HUES64 (cell line): ENCODE data around the gene PRDM15.

Source experiments
- H3K27ac ChIP-seq: 2 replicates; pipeline ENCODE4 v1.7.0; 2013; ENCODE audit warnings: low read depth, low read length, inconsistent platforms
- H3K27me3 ChIP-seq: 2 replicates; pipeline ENCODE4 v1.6.1; 2013; ENCODE audit warnings: mild to moderate bottlenecking, low read length; ENCODE audit not compliant: insufficient read depth
- H3K36me3 ChIP-seq: 2 replicates; pipeline ENCODE4 v1.6.1; 2013; ENCODE audit warnings: mild to moderate bottlenecking, low read length; ENCODE audit not compliant: insufficient read depth
- H3K4me1 ChIP-seq: 2 replicates; pipeline ENCODE4 v1.6.1; 2013; ENCODE audit warnings: mild to moderate bottlenecking, low read length, moderate library complexity; ENCODE audit not compliant: insufficient read depth
- H3K4me3 ChIP-seq: 2 replicates; pipeline ENCODE4 v1.5.1; 2013; ENCODE audit warnings: mild to moderate bottlenecking, low read length, moderate library complexity
- H3K9ac ChIP-seq: 2 replicates; pipeline ENCODE4 v1.6.1; 2013; ENCODE audit warnings: mild to moderate bottlenecking, low read depth, low read length
- H3K9me3 ChIP-seq: 2 replicates; pipeline ENCODE4 v1.6.1; 2013; ENCODE audit warnings: low read depth, low read length; ENCODE audit not compliant: insufficient read depth
- WGBS: fragments of 150-250, 120-280 bp; methylation state at CpG from one replicate; pipeline ENCODE4 v1.1.7; 2013; ENCODE audit warnings: missing lambda C conversion rate; 5-methylcytosine and 5-hydroxymethylcytosine counted together

PRDM15 gene

DNA sequence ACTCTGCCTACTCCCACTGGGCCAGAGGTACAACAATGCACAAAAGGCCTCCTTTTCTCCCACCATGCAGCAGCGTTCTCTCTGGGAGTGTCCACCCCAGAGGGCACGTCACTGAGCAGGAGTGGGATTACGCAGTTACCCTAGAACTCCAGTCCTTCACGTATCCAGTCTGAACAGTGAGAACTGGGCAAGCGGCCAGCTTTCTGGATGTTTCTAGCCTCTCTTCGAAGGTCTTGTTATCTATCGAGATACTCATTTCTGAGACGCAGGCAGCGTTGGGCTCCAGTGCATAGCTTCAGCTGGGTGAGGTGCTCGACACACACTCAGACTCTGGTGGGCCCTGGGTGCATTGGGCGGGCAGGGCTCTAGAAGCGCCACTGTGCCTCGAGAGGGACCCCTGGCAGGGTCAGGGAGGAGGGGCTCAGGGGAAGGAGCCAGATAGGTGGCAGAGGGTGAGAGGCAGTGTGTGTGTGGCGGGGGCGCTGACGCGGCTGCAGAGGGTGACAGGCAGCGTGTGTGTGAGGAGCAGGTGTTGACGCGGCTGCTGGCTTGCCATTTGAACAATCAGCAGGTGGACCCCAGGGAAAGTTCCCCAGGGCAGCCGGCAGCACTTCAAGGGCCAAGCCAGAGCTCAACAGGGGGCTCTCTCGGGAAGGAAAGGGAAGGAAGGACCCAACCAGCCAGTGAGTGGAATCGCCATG, 27.9 kb downstream of the PRDM15 start:
- H3K27me3 ChIP-seq, result no peaks in the 10 kb centered on the region
- H3K4me1 ChIP-seq, result no peaks in the 10 kb centered on the region
- no peak overlapping the region for H3K27ac ChIP-seq
- no peaks in the 10 kb centered on the region for H3K9me3 ChIP-seq
- WGBS, result 90% methylated on average over 22 of the region's 23 CpGs
- H3K9ac ChIP-seq, result no peak overlapping the region
- H3K36me3 ChIP-seq, result peaks cover 29% of the 10 kb centered on the region
- H3K4me3 ChIP-seq, result no peak overlapping the region

DNA sequence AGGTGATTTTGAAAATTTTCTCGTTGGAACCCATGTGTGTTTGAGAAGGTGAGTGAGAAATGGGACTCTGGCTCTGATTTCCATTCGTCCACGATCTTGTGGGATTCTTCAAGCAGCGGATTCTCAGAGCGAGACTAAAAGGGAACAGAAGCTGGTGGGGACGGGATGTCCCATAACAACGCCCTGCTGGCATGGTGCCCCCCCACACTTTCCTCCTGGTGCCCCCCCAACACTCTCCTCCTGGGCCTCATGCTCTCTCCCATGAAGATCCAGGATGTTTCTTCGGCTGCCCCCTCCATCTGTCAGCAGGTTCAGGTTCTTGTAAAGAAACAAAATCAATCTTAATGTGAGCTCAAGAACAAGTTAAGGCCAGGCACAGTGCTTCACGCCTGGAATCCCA, 29.1 kb downstream of the PRDM15 start:
- WGBS, result 97% methylated on average over 9 of the region's 9 CpGs
- H3K9me3 ChIP-seq, result no peaks in the 10 kb centered on the region
- peaks cover 25% of the 10 kb centered on the region; the same call in 1 of the 2 replicates for H3K36me3 ChIP-seq
- H3K27me3 ChIP-seq, result no peaks in the 10 kb centered on the region
- H3K27ac ChIP-seq, result no peak overlapping the region
- H3K4me1 ChIP-seq, result no peaks in the 10 kb centered on the region
- H3K4me3 ChIP-seq, result no peak overlapping the region
- no peak overlapping the region for H3K9ac ChIP-seq

DNA sequence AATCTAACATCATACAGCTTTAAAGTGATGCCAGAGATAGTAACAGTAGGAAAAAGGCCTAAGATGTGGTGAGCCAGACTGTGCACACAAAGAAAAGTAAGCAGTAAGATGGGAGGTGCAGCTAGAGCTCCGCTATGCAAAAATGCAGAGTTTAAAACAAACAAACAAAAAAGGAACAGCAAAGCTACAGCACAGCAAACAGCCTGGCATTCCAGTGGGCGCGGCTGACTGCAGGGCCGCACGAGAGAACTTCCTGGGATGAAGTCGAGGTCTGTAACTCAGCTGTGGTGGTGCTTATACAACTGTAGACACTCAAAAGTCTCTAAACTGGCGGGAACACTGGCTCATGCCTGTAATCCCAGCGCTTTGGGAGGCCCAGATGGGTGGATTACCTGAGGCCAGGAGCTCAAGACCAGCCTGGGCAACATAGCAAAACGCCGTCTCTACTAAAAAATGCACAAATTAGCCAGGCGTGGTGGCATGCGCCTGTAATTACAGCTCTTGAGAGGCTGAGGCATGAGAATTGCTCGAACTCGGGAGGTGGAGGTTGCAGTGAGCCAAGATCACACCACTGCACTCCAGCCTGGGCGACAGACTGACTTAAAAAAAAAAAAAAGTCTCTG, 30.1 kb downstream of the PRDM15 start:
- WGBS, result 85% methylated on average over 15 of the region's 15 CpGs
- H3K4me3 ChIP-seq, result no peak overlapping the region
- no peak overlapping the region for H3K9ac ChIP-seq
- H3K4me1 ChIP-seq, result no peaks in the 10 kb centered on the region
- no peak overlapping the region for H3K27ac ChIP-seq
- H3K9me3 ChIP-seq, result no peaks in the 10 kb centered on the region
- no peaks in the 10 kb centered on the region for H3K27me3 ChIP-seq
- H3K36me3 ChIP-seq, result peaks cover 14% of the 10 kb centered on the region; the same call in 1 of the 2 replicates

DNA sequence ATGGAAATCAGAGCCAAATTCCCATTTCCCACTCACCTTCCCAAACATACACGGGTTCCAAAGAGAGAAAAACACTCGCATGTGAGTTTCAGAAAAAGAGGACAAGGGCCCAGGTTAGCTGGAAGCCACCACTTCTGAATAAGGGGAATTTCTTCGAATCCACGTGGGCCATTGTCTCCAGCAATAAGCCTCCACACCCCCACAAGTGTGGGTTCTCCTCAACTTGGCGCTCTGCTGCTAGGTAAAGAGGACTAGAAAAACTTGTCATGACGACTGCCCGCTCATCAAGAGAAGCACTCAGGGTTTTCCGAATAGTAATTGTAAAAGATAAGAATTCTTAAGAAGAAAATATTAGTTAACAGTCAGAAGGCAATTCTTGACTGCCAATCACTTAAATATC, 30.6 kb downstream of the PRDM15 start:
- no peak overlapping the region for H3K4me3 ChIP-seq
- no peaks in the 10 kb centered on the region for H3K27me3 ChIP-seq
- no peak overlapping the region for H3K27ac ChIP-seq
- H3K9me3 ChIP-seq, result no peaks in the 10 kb centered on the region
- H3K9ac ChIP-seq, result no peak overlapping the region
- peaks cover 11% of the 10 kb centered on the region; the same call in 1 of the 2 replicates for H3K36me3 ChIP-seq
- WGBS, result 85% methylated on average over 8 of the region's 8 CpGs
- no peaks in the 10 kb centered on the region for H3K4me1 ChIP-seq

DNA sequence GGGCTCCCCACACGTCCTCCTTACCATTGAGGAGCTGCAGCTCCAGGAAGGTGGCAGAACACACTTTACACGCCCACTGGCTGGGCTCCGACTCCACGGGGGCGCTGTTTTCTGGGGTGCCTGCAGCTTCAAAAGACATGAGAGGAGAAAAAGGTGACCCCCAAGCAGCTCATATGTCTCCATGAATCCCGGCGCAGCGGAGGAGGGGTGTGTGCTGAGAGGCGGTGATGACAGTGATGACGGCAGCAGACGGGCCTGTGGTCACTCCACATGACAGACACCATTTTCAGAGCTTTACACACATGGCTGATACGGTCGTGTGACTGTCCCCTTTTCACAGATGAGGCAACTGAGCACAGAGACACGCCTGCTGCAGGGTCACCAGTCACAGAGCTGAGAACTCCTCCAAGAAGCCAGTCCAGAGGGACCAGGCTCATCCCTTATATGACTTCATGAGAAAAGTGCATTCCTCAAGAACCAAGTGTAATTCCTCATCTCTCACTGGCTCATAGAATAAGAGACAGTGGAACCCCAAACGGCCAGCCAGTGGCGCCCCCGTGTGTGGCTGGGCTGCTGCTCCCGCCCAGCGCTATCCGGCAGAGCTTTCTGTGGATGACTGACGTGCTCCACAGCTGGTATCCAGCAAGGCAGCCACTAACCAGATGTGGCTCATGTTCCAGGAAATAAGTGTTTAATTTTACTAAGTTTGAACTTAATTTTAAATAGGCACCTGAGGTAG, 31.9 kb downstream of the PRDM15 start:
- WGBS, result 89% methylated on average over 21 of the region's 21 CpGs
- no peaks in the 10 kb centered on the region for H3K4me1 ChIP-seq
- no peaks in the 10 kb centered on the region for H3K9me3 ChIP-seq
- no peak overlapping the region for H3K4me3 ChIP-seq
- no peak overlapping the region for H3K9ac ChIP-seq
- no peak overlapping the region for H3K27ac ChIP-seq
- H3K36me3 ChIP-seq, result peaks cover 4% of the 10 kb centered on the region; the same call in 1 of the 2 replicates
- no peaks in the 10 kb centered on the region for H3K27me3 ChIP-seq

DNA sequence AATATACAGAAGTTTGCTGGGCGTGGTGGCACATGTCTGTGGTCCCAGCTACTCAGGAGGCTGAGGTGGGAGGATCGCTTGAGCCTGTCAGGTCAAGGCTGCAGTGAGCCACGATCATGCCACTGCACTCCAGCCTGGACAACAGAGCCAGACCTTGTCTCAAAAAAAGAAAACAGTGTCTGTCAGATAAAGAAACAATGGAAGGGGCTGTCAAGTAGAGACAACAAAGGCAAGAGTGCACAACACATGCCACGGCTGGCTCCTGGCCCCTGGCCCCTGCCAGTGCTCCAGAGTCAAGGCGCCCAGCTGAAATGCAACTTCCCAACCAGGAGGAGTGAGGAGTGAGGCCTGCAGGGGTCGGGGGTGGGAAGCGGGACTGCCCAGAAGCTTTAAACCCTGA, 32.6 kb downstream of the PRDM15 start:
- Histone ChIP-seq H3K27ac (no peak overlapping the region), H3K4me3 (no peak overlapping the region), H3K9me3 (no peaks in the 10 kb centered on the region; the same call in 1 of the 2 replicates), H3K36me3 (peaks cover 2% of the 10 kb centered on the region; the same call in 1 of the 2 replicates), H3K9ac (no peak overlapping the region), H3K4me1 (no peaks in the 10 kb centered on the region), H3K27me3 (no peaks in the 10 kb centered on the region)
- WGBS, result 94% methylated on average over 7 of the region's 7 CpGs

DNA sequence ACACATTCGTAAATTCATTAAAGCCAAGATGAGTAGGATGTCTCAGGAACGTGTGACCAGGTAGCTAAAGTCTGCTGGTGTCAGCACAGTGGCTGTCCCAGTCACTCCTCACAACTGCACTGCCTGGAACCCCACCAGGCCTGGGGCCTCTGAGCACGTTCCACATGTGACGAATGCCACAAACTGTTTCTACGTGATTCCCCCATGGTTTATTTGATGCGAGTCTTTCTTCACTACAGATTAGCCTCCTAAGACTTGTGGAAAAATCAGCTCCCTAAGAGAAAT, 33.2 kb downstream of the PRDM15 start:
- Histone ChIP-seq H3K9ac (no peak overlapping the region), H3K36me3 (peaks cover 8% of the 10 kb centered on the region; the same call in 1 of the 2 replicates), H3K27me3 (no peaks in the 10 kb centered on the region), H3K9me3 (peaks cover 6% of the 10 kb centered on the region), H3K4me1 (no peaks in the 10 kb centered on the region), H3K27ac (no peak overlapping the region), H3K4me3 (no peak overlapping the region)
- 92% methylated on average over 6 of the region's 6 CpGs for WGBS

DNA sequence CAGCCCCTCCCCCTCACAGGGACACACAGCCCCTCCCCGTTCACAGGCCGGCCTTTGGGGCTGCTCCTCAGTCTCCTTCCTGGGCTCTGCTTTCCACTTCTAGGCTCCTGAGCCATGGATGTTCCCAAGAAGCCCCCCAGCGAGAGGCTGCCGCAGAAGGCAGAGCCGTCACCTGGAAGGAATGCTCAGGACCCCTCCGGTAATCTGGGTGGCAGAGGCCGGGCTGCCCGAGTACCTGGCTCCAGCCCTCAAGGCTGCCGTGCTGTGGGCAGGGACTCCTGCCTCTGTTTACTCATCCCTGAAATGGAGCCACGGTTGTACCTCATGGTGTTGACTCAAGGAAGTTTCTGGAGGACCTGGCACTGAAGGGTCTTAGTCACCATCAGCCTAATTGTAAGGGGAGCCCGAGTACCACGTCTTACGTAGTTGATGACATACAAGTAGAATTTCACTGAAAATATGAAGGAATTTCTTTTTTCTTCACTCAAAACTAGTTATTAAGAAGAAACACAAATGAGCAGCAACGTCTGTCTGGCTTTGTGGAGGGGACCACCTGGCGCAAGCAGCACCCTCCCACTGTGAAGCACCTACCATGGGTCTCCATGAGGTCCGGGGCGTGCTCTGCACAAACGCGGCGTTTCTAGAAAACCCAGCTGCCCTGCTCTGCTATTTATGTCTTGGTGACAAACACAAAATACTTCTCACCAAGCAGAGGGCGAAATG, 33.7 kb downstream of the PRDM15 start:
- WGBS, result 91% methylated on average over 21 of the region's 21 CpGs
- Histone ChIP-seq H3K4me3 (no peak overlapping the region), H3K4me1 (no peaks in the 10 kb centered on the region), H3K9me3 (peaks cover 9% of the 10 kb centered on the region), H3K9ac (no peak overlapping the region), H3K36me3 (peaks cover 9% of the 10 kb centered on the region; the same call in 1 of the 2 replicates), H3K27me3 (no peaks in the 10 kb centered on the region), H3K27ac (no peak overlapping the region)

DNA sequence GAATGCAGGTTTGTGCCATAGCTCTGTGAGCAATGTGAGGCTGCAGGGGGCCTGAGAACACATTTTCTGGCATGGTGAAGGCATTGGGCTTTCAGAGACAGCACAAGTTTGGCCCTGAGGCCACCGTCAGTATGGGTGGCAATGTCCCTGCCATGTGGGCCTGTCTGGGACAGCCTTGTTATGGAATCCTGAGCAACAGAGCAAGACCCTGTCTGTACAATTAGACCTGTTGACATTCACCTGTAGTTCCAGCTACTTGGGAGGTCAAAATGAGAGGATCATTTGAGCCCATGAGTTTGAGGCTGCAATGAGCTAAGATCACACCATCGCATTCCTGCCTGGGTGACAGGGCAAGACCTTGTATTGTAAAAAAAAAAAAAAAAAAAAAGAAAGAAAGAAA, 35.6 kb downstream of the PRDM15 start:
- no peaks in the 10 kb centered on the region for H3K4me1 ChIP-seq
- no peak overlapping the region for H3K4me3 ChIP-seq
- no peak overlapping the region for H3K9ac ChIP-seq
- no peak overlapping the region for H3K27ac ChIP-seq
- peaks cover 9% of the 10 kb centered on the region for H3K9me3 ChIP-seq
- 94% methylated on average over 2 of the region's 2 CpGs for WGBS
- no peaks in the 10 kb centered on the region for H3K27me3 ChIP-seq
- peaks cover 9% of the 10 kb centered on the region; the same call in 1 of the 2 replicates for H3K36me3 ChIP-seq

DNA sequence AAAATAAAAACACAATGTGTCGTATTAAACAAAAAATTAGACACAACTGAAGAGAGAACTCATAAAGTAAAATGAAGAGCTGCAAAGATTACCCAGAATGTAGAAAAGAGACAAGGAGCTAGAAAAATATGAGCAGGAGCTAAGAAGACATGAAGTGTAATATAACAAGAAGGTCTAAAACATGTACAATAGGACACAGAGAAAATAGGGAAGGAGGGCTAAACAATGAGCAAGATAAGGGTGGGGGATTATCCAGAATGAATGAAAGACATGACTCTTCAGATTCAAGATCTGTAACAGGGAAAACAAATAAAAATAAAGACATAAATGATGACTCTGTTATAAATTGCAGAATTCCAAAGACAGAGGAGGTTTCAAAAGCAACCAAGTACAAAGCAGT, 38.3 kb downstream of the PRDM15 start:
- peaks cover 19% of the 10 kb centered on the region; the same call in 1 of the 2 replicates for H3K36me3 ChIP-seq
- H3K9ac ChIP-seq, result no peak overlapping the region
- 83% methylated on average over 1 of the region's 1 CpG for WGBS
- H3K4me3 ChIP-seq, result no peak overlapping the region
- H3K9me3 ChIP-seq, result peaks cover 9% of the 10 kb centered on the region
- no peak overlapping the region for H3K27ac ChIP-seq
- peaks cover 9% of the 10 kb centered on the region for H3K4me1 ChIP-seq
- no peaks in the 10 kb centered on the region for H3K27me3 ChIP-seq
